HL-60 (cell line): ENCODE data around the gene TUT7.

ENCODE experiments used
- DNase-seq, 2 experiments: peaks; one replicate each; pipeline ENCODE4 v3.0.0-alpha.2; 2010 to 2020; ENCODE audit warnings: low read depth in 1 of 2, low spot score in 1 of 2
- H3K27ac ChIP-seq: fragments of 250-450 bp; sonication (Bioruptor Pico); replicated peaks from 2 replicates; pipeline ENCODE4 v1.5.1; 2020; ENCODE audit warnings: mild to moderate bottlenecking, moderate library complexity
- H3K27me3 ChIP-seq: fragments of 250-450 bp; sonication (Bioruptor Pico); 2 replicates; pipeline ENCODE4 v1.5.1; 2021; ENCODE audit warnings: mild to moderate bottlenecking, moderate library complexity; ENCODE audit not compliant: insufficient read depth, poor library complexity, severe bottlenecking
- H3K4me3 ChIP-seq: replicated peaks from 2 replicates; pipeline ENCODE4 v1.5.1; 2011; ENCODE audit warnings: mild to moderate bottlenecking, control low read depth, low read length; ENCODE audit not compliant: insufficient read depth
- GABPA ChIP-seq: IDR thresholded peaks from 2 replicates; pipeline ENCODE4 v1.6.1; 2012; ENCODE audit warnings: low read depth
- POLR2AphosphoS5 ChIP-seq: IDR thresholded peaks from 2 replicates; pipeline ENCODE4 v1.6.1; 2012; ENCODE audit warnings: low read depth
- SPI1 ChIP-seq: IDR thresholded peaks from 2 replicates; pipeline ENCODE4 v1.6.1; 2012; ENCODE audit warnings: low read depth, mild to moderate bottlenecking, borderline replicate concordance
- TF ChIP-seq, protein P1 (sequence below): IDR thresholded peaks from one replicate; pipeline ENCODE4 v1.5.1; 2011; ENCODE audit warnings: low read length, control low read depth, inconsistent platforms; ENCODE audit not compliant: insufficient read depth
- TF ChIP-seq, protein P2 (sequence below): IDR thresholded peaks from 2 replicates; pipeline ENCODE4 v1.6.1; 2012; ENCODE audit warnings: low read depth; ENCODE audit not compliant: insufficient replicate concordance

TUT7 gene

DNA sequence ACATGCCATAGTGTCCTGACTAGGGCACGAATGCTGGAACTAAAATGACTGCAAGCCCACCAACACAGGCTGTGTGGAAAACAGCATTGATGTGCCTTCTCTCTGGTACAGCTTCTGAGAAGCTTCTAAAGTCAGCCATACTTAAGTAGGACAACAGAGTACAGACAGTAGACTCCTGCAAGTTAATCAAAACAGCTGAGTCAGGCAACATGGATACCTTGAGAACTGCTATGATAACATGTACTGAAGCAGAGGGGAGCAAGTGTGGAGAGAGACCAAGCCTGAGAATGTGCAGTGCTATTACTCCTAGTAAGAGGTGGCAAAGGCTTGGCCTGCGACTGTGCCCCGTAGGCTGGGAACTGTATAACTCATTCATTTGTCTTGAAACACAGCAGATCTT is 74.4 kb downstream of the TUT7 start:
- Histone ChIP-seq H3K27ac (no peak overlapping the region), H3K27me3 (no peaks in the 10 kb centered on the region), H3K4me3 (no peak overlapping the region)
- DNase-seq, result no peak
- TF ChIP-seq, protein P1, sequence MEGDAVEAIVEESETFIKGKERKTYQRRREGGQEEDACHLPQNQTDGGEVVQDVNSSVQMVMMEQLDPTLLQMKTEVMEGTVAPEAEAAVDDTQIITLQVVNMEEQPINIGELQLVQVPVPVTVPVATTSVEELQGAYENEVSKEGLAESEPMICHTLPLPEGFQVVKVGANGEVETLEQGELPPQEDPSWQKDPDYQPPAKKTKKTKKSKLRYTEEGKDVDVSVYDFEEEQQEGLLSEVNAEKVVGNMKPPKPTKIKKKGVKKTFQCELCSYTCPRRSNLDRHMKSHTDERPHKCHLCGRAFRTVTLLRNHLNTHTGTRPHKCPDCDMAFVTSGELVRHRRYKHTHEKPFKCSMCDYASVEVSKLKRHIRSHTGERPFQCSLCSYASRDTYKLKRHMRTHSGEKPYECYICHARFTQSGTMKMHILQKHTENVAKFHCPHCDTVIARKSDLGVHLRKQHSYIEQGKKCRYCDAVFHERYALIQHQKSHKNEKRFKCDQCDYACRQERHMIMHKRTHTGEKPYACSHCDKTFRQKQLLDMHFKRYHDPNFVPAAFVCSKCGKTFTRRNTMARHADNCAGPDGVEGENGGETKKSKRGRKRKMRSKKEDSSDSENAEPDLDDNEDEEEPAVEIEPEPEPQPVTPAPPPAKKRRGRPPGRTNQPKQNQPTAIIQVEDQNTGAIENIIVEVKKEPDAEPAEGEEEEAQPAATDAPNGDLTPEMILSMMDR, result no peak
- no peak for TF ChIP-seq GABPA
- TF ChIP-seq, protein P2, sequence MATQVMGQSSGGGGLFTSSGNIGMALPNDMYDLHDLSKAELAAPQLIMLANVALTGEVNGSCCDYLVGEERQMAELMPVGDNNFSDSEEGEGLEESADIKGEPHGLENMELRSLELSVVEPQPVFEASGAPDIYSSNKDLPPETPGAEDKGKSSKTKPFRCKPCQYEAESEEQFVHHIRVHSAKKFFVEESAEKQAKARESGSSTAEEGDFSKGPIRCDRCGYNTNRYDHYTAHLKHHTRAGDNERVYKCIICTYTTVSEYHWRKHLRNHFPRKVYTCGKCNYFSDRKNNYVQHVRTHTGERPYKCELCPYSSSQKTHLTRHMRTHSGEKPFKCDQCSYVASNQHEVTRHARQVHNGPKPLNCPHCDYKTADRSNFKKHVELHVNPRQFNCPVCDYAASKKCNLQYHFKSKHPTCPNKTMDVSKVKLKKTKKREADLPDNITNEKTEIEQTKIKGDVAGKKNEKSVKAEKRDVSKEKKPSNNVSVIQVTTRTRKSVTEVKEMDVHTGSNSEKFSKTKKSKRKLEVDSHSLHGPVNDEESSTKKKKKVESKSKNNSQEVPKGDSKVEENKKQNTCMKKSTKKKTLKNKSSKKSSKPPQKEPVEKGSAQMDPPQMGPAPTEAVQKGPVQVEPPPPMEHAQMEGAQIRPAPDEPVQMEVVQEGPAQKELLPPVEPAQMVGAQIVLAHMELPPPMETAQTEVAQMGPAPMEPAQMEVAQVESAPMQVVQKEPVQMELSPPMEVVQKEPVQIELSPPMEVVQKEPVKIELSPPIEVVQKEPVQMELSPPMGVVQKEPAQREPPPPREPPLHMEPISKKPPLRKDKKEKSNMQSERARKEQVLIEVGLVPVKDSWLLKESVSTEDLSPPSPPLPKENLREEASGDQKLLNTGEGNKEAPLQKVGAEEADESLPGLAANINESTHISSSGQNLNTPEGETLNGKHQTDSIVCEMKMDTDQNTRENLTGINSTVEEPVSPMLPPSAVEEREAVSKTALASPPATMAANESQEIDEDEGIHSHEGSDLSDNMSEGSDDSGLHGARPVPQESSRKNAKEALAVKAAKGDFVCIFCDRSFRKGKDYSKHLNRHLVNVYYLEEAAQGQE, result no peak
- no peak for TF ChIP-seq SPI1
- TF ChIP-seq POLR2AphosphoS5, result no peak

DNA sequence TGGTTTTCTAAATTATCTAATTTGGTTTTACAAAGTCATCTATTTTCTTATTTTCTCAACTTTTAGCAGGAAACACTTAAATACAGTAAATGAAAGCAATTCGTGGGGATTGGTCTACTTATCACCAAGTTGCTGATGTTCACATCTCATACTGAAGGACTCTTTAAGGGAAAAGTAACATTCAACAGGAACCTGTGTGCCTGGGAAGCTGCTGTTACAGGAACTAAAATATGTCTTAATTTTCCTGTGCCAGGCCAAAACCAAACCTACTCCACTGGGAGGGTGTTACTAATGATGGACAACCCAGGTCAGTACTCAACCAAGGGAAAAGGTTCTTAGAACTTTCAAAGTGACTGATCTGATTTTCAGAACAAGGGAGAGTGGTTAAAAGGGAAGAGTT is 77.1 kb downstream of the TUT7 start:
- DNase-seq, result no peak
- TF ChIP-seq, protein P2, result no peak
- TF ChIP-seq POLR2AphosphoS5 (no peak), SPI1 (no peak)
- Histone ChIP-seq H3K27ac (no peak overlapping the region), H3K27me3 (no peaks in the 10 kb centered on the region), H3K4me3 (no peak overlapping the region)

DNA sequence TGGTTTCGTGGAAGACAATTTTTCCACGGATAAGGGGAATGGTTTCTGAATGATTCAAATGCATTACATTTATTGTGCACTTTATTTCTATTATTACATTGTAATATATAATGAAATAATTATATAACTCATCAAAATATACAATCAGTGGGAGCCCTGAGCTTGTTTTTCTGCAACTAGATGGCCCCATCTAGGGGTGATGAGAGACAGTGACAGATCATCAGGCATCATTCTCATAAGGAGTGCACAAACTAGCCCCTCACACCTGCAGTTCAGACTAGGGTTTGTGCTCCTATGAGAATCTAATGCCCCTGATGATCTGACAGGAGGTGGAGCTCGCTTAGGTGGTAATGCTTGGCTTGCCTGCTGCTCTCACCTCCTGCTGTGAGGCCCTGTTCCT is 78.2 kb downstream of the TUT7 start:
- no peak for DNase-seq
- Histone ChIP-seq H3K27ac (no peak overlapping the region), H3K4me3 (no peak overlapping the region), H3K27me3 (no peaks in the 10 kb centered on the region)
- no peak for TF ChIP-seq POLR2AphosphoS5
- no peak for TF ChIP-seq GABPA
- TF ChIP-seq, protein P1, result no peak
- TF ChIP-seq, protein P2, result no peak
- TF ChIP-seq SPI1, result no peak
